NCI-H187 (cell line): Measurements from ENCODE around the gene PTCRA.
"Not testable (repeated sequence)": the region's sequence is repeated elsewhere in the genome, so short reads cannot be mapped to it uniquely, and the experiment has no call there.

Experiments
- DNase-seq, 2 experiments: peaks; one replicate each; lab custom pipeline; 2025; lab: John Stamatoyannopoulos, UW

PTCRA gene

DNA sequence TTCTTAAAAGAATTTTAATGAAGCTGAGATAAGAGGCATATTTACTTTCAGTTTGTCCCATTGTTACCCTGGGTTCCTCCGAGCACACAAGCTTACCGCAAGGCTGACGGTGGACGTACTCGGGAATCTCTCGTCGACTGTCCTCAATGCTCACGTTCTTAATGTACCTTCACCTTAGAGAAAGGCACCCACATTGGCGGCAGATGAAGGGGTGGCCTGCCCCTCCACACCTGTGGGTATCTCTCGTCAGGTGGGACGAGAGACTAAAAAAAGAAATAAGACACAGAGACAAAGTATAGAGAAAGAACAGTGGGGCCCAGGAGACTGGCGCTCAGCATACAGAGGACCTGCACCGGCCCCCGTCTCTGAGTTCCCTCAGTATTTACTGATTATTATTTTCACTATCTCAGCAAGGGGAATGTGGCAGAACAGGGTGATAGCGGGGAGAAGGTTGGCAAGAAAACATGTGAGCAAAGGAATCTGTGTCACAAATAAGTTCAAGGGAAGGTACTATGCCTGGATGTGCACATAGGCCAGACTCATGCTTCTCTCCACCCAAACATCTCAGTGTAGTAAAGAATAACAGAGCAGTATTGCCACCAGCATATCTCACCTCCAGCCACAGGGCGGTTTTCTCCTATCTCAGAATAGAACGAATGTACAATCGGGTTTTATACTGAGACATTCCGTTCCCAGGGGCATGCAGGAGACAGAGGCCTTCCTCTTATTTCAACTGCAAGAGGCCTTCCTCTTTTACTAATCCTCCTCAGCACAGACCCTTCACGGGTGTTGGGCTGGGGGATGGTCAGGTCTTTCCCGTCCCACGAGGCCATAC is 13.2 kb upstream of the PTCRA start:
- DNase-seq: not testable (repeated sequence)

DNA sequence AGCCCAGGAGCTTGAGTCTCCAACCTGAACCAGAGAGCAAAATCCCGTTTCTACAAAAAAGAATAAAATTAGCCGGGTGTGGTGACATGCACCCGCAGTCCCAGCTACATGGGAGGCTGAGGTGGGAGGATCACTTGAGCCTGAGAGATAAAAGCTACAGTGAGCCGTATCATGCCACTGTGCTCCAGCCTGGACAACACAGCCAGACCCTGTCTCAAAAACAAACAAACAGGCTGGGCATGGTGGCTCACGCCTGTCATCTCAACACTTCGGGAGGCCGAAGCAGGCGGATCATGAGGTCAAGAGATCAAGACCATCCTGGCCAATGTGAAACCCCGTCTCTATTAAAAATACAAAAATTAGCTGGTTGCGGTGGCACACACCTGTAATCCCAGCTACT is 11.4 kb upstream of the PTCRA start:
- no peak for DNase-seq

DNA sequence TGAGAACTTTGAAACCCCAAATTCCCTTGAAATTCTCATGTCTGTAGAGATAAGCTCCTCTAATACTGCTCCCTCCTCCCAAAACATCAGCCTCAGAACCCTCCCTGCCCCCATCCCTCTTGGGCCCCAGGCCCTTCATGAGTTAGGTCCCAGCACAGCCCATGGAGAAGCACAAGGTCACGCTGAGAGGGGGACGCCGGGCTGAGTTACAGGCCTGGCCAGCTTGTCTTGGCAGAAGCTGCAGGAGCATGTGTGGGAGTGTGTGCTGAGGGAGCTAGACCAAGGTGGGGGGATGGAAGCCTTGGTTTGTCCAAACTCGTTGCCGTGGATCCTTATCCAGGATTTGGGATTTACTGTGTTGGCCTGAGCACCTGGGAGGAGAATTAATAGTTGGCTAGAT is 8.5 kb upstream of the PTCRA start:
- DNase-seq: no peak

DNA sequence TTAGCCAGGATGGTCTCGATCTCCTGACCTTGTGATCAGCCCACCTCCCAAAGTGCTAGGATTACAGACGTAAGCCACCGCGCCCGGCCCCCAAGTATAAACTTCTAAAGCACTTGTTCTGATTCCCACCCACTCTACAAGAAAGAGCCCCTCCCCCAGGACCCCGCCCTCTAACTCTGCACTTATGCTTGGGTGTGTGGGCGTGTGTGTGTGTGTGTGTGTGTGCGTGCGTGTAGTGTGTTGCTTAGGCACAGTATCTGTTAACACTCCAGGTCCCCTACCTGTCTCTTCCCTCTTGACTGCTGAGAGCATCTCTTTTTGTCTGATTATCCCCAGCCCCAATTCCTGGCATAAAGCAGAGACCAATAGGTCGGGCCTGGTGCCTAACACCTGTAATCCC is 6.0 kb upstream of the PTCRA start:
- no peak for DNase-seq

DNA sequence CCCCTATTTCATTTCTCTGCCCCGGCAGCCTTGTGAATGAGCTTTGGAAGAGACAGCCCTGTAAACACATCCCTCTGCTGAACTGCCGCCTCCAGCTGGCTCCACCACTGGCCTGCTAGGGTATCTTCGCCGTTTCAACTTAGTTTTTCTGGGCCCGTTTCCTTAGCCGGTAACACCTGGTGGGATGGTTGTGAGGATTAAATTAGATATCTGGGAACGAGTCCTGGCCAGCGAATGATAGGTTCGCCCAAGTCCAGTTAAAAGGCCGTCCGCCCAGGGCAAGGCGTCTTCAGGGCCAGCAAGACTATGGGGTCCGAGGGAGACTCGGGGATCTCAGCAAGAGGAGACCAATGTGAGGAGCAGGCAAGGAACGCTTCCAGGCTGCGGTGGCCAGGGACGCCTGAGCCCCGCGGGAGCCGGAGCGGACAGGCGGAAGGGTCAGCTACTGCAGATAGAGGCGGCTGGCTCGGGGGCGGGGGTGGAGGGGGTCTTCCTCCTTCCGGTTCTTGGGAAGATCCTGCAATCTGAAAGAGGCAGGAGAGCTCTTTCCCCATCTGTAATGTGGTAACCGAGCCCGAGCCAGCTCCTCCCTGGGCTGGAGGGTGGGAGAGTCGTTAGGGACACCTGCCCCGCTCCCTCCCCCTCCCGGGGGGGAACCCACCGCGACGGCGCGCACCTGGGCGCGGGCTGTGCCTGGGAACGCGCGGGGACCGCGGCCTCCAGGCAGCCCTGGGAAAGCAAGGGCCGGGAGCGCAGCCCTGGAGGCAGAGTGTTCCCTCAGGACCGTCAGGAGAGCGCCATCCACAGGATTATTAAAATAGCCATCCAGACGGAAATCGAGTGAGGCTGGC is 4.5 kb upstream of the PTCRA start:
- DNase-seq: no peak

DNA sequence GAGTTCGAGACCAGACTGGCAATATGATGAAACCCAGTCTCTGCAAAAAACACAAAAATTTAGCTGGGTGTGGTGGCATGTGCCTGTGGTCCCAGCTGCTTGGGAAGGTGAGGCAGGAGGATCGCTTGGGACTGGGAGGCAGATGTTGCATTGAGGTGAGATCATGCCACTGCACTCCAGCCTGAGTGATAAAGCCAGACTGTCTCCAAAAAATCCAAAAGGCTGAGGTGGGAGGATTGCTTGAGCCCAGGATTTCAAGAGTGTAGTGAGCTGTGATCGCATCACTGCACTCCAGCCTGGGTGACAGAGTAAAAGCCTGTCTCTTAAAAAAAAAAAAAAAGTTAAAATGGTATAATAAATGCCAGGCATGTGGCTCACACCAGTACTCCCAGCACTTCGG is 1.3 kb upstream of the PTCRA start:
- DNase-seq: no peak

DNA sequence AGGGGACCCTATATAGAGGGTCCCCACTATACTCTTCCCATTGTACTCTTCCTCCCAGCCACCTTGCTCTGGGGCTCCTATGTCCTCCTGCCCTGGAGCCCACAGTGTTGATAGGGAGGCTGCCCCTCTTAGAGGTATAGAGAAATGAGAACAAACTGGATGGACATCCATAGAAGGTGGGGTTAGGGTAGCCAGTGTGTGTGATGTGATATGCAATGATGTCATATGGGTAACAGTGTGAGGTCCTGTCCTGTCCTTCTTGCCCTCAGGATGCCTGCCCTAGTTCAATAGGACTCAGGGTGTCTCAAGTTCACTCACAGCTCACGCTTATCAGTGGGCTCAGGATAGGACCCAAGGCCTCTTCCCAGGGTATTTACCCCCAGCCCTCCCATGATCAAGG is 435 bp downstream of the PTCRA start:
- DNase-seq: no peak

DNA sequence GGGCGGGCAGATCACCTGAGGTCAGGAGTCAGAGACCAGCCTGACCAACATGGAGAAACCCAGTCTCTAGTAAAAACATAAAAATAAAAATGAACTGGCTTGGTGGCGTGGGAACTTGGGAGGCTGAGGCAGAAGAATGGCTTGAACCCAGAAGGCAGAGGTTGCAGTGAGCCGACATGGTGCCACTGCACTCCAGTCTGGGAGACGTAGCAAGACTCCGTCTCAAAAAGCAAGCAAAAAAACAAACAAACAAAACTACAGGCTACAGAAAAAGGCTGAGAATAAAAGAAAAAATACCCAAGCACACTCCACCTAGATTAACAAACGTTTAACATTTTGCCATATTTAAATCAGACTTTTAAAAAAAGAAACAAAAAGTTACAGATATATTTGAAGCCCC is 5.9 kb downstream of the PTCRA start:
- DNase-seq: no peak

DNA sequence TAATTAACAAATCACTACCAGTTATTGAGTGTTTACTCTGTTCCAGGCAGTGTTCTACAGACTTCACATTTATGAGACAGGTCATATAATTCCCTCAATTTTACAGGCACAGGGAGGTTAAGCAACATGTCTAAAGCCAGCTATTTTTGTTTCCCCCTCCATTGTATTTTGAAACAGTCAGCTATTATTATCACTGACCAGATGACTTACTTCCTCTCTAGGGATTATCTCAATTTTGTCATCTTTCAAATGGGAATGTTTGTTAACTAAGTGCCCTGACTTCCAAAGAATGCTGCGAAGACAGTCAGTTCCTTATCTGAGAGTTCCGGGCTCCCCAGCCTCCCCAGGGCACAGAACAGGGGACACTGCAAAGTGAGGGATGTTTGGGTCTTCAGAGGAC is 7.8 kb downstream of the PTCRA start:
- no peak for DNase-seq

DNA sequence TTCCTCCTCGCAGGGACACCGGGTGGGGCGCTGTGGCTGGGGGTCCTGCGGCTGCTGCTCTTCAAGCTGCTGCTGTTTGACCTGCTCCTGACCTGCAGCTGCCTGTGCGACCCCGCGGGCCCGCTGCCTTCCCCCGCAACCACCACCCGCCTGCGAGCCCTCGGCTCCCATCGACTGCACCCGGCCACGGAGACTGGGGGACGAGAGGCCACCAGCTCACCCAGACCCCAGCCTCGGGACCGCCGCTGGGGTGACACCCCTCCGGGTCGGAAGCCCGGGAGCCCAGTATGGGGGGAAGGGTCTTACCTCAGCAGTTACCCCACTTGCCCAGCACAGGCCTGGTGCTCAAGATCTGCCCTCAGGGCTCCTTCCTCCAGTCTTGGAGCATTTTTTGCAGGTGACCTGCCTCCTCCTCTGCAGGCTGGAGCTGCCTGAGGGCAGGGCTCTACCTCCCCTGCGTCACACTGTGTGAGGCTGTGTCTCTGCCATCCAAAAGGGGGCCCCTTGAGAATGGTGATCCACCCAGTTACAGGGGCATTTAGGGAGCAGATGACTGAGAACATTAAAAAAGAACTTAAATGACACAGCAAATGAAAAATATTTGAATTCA is 9.5 kb downstream of the PTCRA start:
- DNase-seq: no peak

DNA sequence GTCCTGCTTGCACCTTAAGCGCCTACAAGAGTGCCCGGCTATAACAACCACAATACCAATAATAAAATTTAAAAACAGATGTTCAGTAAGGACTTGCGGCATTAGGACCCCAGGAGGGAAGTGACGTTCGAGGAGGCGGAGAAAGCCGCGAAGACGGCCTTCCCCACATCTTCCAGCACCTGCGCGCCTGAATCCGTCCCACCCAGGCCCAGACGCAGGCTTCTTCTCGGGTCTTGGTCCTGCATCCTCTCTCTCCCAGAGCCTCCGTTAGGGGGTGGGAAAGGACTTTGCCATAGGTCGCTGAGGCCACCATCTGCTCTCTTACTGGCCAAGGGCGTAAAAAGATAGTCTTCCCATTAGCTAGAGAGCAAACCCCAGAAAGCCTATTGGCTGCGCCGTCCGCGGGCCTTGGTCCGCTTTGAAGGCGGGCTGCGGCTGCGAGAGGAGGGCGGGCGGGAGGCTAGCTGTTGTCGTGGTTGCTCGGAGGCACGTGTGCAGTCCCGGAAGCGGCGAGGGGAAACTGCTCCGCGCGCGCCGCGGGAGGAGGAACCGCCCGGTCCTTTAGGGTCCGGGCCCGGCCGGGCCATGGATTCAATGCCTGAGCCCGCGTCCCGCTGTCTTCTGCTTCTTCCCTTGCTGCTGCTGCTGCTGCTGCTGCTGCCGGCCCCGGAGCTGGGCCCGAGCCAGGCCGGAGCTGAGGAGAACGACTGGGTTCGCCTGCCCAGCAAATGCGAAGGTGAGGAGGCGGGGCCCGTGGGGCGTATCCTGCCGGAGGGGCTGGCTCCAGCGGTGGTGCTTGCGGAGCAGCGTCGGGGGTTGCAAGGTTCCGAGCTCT is 13.3 kb downstream of the PTCRA start, which contains the start of gene CNPY3:
Gene CNPY3 (plus strand): TSS at position 495 of the 835 bp plus-strand sequence. CDS start 91 bp downstream, at position 586.
- DNase-seq: peak; percentile 80 to 92

DNA sequence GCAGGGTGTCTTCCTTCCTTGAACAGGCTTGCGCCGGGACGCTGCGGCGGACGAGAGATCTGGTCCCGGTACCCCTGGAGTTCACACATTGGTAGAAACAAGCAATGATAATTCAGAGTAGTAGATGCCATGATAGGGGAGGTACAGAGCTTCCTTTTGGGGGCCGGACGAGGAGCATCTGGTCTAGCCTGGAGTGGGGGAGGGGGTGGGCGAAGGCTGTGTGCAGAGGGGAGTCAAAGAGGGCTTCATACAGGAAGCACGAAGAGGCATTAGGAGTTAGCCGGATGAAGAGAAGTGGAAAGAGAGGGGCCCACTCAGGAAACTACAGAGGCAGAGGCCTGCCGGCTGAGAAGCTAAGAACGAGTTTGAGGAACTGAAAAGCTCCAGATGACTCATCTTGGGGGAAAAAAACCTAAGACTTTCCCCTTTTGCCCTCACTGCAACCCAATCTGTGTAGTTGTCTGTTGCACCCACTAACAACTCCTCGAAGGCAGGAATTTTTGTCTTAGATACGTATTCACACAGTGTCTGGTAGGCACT is 14.0 kb downstream of the PTCRA start:
- DNase-seq: no peak

DNA sequence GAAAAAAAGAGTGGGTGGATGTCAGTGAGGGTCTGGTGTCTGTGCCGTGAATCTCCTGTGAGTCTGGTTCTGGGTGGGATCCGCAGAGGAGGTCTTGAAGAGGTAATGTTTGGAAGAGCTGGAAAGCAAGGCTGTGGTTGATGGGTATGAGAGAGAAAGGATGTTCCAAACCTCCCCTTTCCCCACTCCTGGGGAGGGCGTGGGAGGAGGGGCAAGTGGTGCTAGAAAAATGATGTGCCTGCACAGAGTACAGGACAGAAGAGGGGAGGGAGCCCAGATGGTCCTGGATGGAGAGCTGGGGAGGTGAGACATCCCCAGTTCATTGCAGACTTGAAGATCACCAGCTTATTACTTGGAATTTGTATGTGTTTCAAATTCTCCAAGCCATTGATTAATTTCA is 16.6 kb downstream of the PTCRA start:
- DNase-seq: no peak

DNA sequence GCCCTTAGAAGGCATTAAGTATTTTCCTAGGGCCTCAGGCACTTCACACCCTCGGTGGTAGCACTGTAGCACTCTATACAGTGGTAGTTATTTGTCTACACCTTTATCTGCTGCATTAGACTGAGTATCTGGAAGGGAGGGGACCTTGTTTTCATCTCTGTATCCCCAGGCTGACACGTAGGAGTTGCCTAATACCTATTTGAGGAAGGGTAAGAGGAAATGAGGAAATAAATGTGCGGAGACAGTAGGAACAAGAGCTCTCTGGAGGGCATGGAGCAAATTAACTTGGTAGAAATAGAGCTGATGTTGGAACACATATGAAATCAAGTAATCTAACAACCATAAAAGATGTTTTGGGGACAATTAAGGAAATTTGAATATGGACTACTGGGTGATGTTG is 17.4 kb downstream of the PTCRA start:
- DNase-seq: no peak

DNA sequence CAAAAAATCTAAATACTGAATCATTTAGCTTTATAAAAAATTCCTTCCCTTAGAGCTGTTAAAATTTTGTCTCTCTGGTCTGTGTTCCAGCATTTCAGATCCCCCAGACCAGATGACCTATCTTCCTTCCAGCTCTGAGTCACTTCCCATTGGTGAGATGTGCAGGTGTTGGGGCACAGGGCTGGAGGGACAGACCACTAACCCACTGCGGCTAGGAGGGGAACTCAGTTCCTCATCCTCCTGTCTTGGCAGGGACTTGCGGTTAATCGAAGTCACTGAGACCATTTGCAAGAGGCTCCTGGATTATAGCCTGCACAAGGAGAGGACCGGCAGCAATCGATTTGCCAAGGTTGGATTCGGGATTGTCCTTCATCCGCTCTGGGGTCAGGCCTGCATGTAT is 19.5 kb downstream of the PTCRA start:
- DNase-seq: no peak

DNA sequence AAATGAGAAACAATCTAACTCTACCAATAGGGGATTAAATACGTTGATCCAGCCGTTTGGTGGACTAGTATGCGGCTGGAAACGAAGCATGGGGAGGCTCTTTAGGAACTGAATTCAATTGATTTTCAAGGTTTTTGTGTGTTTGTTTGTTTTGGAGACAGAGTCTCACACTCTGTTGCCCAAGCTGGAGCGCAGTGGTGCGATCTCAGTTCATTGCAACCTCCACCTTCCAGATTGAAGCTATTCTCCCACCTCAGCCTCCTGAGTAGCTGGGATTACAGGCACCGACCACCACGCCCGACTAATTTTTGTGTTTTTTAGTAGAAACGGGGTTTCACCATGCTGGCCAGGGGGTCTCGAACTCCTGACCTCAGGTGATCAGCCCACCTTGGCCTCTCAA is 20.5 kb downstream of the PTCRA start:
- DNase-seq: no peak

DNA sequence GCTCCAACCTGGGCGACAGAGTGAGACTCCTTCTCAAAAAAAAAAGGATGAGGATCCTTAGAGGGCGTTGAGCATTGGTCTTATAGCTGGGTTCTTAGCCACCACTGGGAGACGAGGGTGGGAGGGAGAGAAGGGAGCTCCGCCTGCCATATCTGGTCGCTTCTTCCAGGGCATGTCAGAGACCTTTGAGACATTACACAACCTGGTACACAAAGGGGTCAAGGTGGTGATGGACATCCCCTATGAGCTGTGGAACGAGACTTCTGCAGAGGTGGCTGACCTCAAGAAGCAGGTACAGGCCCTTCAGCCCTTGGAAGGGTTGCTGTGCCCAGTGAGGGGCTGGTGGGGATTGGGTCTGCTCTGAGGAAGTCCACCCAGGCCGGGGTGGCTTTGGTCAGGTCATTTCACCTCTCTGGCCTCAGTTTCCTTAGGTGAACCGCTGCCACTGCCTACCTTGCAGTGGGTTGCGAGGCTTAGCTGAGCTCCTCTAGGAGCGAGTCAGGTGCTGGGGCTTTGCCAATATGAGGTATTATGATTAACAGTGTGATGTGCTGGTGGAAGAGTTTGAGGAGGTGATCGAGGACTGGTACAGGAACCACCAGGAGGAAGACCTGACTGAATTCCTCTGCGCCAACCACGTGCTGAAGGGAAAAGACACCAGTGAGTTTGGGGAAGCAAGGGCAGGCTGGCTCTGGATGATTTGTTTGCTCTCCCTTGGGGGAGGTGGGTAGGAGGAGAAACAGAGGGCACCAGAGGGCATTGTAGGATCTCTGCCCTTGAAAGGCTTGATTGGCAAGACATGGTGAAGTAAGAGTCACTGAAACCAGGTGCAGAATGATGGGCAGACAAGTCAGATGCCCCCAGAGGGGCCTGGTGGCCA is 21.9 kb downstream of the PTCRA start:
- DNase-seq: no peak

DNA sequence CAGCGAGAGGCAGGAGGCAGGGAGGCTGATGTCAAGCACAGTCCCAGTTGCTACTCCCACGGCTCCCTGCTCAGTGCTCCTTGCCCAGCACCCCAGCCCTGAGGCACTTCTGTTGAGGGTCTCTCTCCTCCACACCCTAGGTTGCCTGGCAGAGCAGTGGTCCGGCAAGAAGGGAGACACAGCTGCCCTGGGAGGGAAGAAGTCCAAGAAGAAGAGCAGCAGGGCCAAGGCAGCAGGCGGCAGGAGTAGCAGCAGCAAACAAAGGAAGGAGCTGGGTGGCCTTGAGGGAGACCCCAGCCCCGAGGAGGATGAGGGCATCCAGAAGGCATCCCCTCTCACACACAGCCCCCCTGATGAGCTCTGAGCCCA is 22.6 kb downstream of the PTCRA start:
- no peak for DNase-seq

DNA sequence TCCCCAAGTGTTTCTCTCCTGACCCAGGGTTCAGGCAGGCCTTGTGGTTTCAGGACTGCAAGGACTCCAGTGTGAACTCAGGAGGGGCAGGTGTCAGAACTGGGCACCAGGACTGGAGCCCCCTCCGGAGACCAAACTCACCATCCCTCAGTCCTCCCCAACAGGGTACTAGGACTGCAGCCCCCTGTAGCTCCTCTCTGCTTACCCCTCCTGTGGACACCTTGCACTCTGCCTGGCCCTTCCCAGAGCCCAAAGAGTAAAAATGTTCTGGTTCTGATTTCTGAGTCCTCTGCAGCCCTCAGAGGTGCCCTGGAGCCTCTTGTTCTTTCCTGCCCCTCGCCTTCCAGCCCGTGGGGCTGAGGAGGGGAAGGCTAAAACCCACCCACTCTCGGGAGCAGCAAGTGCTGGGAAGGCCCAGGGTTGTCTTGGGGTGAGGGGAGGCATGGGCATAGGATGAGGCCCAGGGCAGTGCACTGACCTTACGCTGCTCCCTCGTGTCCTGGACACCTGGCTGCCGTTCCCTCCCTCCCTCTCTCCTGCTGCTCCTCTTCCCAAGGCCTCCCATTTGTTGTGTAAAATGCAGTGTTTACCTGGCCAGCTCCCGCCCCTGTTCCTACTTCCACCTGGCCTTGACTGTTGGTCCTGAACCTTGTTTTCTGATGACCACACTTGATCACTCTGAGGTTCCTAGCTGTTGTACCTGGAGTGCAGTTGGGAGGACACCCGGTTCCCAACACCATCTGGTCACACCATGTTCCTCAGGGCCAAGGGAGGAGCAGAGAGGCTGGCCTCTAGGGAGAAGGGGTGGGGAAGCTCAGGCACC is 23.3 kb downstream of the PTCRA start:
- no peak for DNase-seq

DNA sequence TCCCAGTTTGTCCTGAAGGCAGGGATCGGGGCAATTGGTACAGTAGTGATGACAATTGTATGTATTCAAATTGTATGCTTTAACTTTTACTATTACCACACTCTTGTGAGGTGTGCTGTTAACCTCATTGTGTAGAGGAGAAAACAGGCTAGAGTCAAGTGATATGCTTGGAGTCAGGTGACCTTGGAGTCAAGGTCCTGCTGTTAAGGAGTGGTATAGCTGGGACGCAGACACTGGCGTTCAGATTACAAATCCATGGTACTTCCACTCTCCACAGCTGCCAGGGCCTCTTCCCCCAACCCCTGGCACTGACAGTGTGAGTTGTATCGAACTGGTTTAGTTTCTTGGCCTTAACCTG is 23.9 kb downstream of the PTCRA start:
- no peak for DNase-seq
